ENCODE data around the gene MLH3.

MLH3 gene

GRCh38 chr14:75049731-75050201 is 1.5 kb downstream of the MLH3 start:
- no peak for DNase-seq
- H3K27ac Mint-ChIP-seq: peak overlapping the region; percentile 54 to 87
- H3K27me3 Mint-ChIP-seq: no peaks in the 10 kb centered on the region
- peak overlapping the region; percentile 89 to 92 for H3K4me3 Mint-ChIP-seq
- H3K4me1 Mint-ChIP-seq: peaks cover 91% of the 10 kb centered on the region
- H3K9me3 Mint-ChIP-seq: no peaks in the 10 kb centered on the region
- ATAC-seq: no peak

- Mint-ChIP-seq H3K4me1 (peaks cover 93% of the 10 kb centered on the region), H3K4me3 (no peak overlapping the region), H3K9me3 (no peaks in the 10 kb centered on the region), H3K27ac (no peak overlapping the region), H3K27me3 (no peaks in the 10 kb centered on the region)
- DNase-seq (no peak), ATAC-seq (no peak)
Measured at GRCh38 chr14:75049136-75049535, 2.1 kb downstream of the MLH3 start.

DNA sequence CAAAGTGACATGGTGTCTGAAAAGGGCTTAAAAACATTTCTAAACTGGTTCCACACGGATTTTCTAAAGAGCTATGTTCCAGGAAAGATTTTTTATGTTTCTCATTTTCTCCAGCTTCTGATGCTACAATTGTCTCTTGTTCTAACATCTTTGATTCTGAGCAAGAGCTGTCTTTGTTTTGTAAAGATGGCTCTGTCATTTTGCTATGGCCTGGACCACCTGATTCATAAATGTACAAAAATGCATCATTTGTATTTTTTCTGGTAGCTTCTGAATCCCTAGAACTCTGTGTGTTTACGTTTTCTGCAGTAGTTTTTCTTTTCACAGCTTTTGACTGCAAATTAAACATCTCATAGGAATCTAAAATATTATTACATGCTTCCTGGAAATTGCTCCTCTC is 3.2 kb downstream of the MLH3 start:
- DNase-seq: no peak
- no peaks in the 10 kb centered on the region for H3K9me3 Mint-ChIP-seq
- no peak overlapping the region for H3K27ac Mint-ChIP-seq
- no peaks in the 10 kb centered on the region for H3K27me3 Mint-ChIP-seq
- H3K4me1 Mint-ChIP-seq: peaks cover 84% of the 10 kb centered on the region
- ATAC-seq: no peak
- no peak overlapping the region for H3K4me3 Mint-ChIP-seq

GRCh38 chr14:75047506-75047905 is 3.8 kb downstream of the MLH3 start:
- Mint-ChIP-seq H3K27me3 (no peaks in the 10 kb centered on the region), H3K27ac (no peak overlapping the region), H3K4me1 (peaks cover 78% of the 10 kb centered on the region), H3K4me3 (peak overlapping the region in 1 of 2 donors; percentile 13), H3K9me3 (no peaks in the 10 kb centered on the region)
- ATAC-seq: no peak
- no peak for DNase-seq

GRCh38 chr14:75046899-75047298 is 4.4 kb downstream of the MLH3 start:
- Mint-ChIP-seq H3K27me3 (no peaks in the 10 kb centered on the region), H3K4me3 (peak overlapping the region in 1 of 2 donors; percentile 13), H3K27ac (no peak overlapping the region), H3K9me3 (no peaks in the 10 kb centered on the region), H3K4me1 (peaks cover 73% of the 10 kb centered on the region)
- DNase-seq: no peak
- ATAC-seq: peak; percentile 74

DNA sequence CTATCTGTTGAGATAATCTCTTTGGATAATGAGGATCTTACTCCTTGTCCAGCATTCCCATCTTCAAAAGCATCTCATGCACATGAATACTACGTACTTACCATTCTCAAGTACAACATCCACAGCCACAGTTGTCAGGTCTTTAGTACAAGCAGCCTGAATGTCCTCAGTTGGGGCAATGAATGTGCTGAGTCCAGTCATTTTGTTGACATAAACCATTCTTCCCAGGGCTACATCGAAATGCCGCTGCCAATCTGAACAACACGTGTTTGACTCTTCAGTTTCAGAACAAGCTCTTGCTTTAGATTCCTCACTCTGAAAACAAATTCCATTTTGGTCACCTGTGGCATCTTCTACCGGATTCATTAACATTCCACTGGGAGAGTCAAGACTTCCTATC is 5.0 kb downstream of the MLH3 start:
- no peaks in the 10 kb centered on the region for H3K27me3 Mint-ChIP-seq
- no peaks in the 10 kb centered on the region for H3K9me3 Mint-ChIP-seq
- DNase-seq (no peak), ATAC-seq (no peak)
- no peak overlapping the region for H3K27ac Mint-ChIP-seq
- no peak overlapping the region for H3K4me3 Mint-ChIP-seq
- H3K4me1 Mint-ChIP-seq: peaks cover 67% of the 10 kb centered on the region

- Mint-ChIP-seq H3K9me3 (no peaks in the 10 kb centered on the region), H3K27me3 (no peaks in the 10 kb centered on the region), H3K4me1 (peaks cover 55% of the 10 kb centered on the region), H3K4me3 (peak overlapping the region; percentile 26 to 33), H3K27ac (peak overlapping the region in 1 of 2 donors; percentile 70)
- DNase-seq (no peak), ATAC-seq (no peak)
Measured at GRCh38 chr14:75044752-75045151, 6.5 kb downstream of the MLH3 start.

GRCh38 chr14:75044322-75044721 is 6.9 kb downstream of the MLH3 start:
- Mint-ChIP-seq H3K9me3 (no peaks in the 10 kb centered on the region), H3K27ac (no peak overlapping the region), H3K4me1 (peaks cover 51% of the 10 kb centered on the region), H3K4me3 (no peak overlapping the region), H3K27me3 (no peaks in the 10 kb centered on the region)
- no peak for DNase-seq
- ATAC-seq: no peak

- Mint-ChIP-seq H3K9me3 (no peaks in the 10 kb centered on the region), H3K4me1 (peaks cover 30% of the 10 kb centered on the region), H3K27me3 (no peaks in the 10 kb centered on the region), H3K4me3 (no peak overlapping the region), H3K27ac (no peak overlapping the region)
- ATAC-seq (no peak), DNase-seq (no peak)
Measured at GRCh38 chr14:75042035-75042434, 9.2 kb downstream of the MLH3 start.

DNA sequence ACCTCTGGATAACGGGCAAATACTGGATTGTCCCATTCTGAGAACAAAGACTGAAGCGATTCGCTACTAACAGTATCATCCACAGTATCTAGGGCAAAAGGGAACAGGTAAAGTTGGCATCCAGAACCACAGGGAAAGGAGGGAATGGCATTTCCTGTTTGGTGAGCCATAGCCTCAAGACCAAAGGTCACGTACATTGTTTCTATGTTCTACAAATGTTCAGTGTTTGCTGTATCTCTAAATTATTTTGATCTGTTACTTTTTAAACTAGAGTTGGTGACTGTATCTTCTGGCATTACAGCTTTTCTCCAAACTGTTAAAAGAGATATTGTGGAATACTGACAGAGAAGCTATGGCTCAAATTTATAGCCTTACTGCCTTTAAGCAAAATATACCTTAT is 9.7 kb downstream of the MLH3 start:
- ATAC-seq: no peak
- DNase-seq: no peak
- H3K27ac Mint-ChIP-seq: no peak overlapping the region
- H3K4me3 Mint-ChIP-seq: no peak overlapping the region
- H3K27me3 Mint-ChIP-seq: no peaks in the 10 kb centered on the region
- peaks cover 26% of the 10 kb centered on the region for H3K4me1 Mint-ChIP-seq
- H3K9me3 Mint-ChIP-seq: no peaks in the 10 kb centered on the region

DNA sequence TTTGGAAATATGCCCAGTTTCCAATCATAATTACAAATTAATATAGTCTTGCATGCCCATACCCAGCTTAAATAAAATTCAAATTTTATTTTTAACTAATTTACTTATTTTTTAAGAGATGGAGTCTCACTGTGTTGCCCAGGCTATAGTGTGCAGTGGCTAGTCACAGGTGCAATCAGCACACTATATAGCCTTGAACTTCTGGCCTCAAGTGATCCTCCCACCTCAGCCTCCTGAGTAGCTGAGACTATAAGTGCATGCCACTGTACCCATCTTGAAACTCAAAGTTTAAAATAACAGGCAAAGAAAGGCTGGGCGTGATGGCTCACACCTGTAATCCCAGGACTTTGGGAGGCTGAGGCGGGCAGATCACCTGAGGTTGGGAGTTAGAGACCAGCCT is 10.3 kb downstream of the MLH3 start:
- H3K27me3 Mint-ChIP-seq: no peaks in the 10 kb centered on the region
- DNase-seq (no peak), ATAC-seq (no peak)
- H3K4me1 Mint-ChIP-seq: peaks cover 20% of the 10 kb centered on the region
- H3K4me3 Mint-ChIP-seq: no peak overlapping the region
- H3K27ac Mint-ChIP-seq: peak overlapping the region in 1 of 2 donors; percentile 65
- H3K9me3 Mint-ChIP-seq: no peaks in the 10 kb centered on the region

GRCh38 chr14:75040507-75040906 is 10.8 kb downstream of the MLH3 start:
- no peaks in the 10 kb centered on the region for H3K27me3 Mint-ChIP-seq
- peaks cover 15% of the 10 kb centered on the region for H3K4me1 Mint-ChIP-seq
- H3K4me3 Mint-ChIP-seq: no peak overlapping the region
- H3K9me3 Mint-ChIP-seq: no peaks in the 10 kb centered on the region
- no peak for DNase-seq
- H3K27ac Mint-ChIP-seq: no peak overlapping the region
- no peak for ATAC-seq

GRCh38 chr14:75032939-75033338 is 18.3 kb downstream of the MLH3 start:
- Mint-ChIP-seq H3K27me3 (no peaks in the 10 kb centered on the region), H3K27ac (no peak overlapping the region), H3K4me1 (no peaks in the 10 kb centered on the region), H3K4me3 (no peak overlapping the region), H3K9me3 (no peaks in the 10 kb centered on the region)
- DNase-seq (no peak), ATAC-seq (no peak)

- Mint-ChIP-seq H3K4me1 (no peaks in the 10 kb centered on the region), H3K27ac (no peak overlapping the region), H3K4me3 (no peak overlapping the region), H3K27me3 (no peaks in the 10 kb centered on the region), H3K9me3 (no peaks in the 10 kb centered on the region)
- ATAC-seq (no peak), DNase-seq (no peak)
Measured at GRCh38 chr14:75030147-75030546, 21.1 kb downstream of the MLH3 start.

- ATAC-seq (no peak), DNase-seq (no peak)
- Mint-ChIP-seq H3K27me3 (no peaks in the 10 kb centered on the region), H3K9me3 (no peaks in the 10 kb centered on the region), H3K4me1 (no peaks in the 10 kb centered on the region), H3K27ac (no peak overlapping the region), H3K4me3 (no peak overlapping the region)
Measured at GRCh38 chr14:75025876-75026275, 25.4 kb downstream of the MLH3 start.

- Mint-ChIP-seq H3K27ac (no peak overlapping the region), H3K4me1 (no peaks in the 10 kb centered on the region), H3K27me3 (no peaks in the 10 kb centered on the region), H3K4me3 (no peak overlapping the region), H3K9me3 (no peaks in the 10 kb centered on the region)
- no peak for ATAC-seq
- no peak for DNase-seq
Measured at GRCh38 chr14:75025082-75025481, 26.2 kb downstream of the MLH3 start.

DNA sequence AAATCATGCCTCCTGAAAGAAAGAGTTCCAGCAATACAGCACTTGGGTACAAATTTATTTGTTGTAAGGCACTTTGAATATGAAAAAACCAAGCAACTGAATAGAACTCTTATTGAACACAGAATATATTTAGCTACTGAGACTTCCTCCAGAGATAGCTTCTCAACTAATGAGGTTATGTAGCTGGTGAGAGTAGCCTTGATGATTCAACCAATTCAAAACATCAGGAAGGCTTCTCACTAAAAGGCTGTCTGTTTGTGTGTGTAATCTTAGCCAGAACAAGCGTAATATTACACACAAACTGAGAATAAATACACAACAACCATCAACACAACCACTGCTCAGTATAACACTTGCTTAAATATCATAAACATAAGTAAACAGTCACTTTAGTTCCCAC is 28.2 kb downstream of the MLH3 start:
- no peak overlapping the region for H3K27ac Mint-ChIP-seq
- no peaks in the 10 kb centered on the region for H3K27me3 Mint-ChIP-seq
- H3K4me3 Mint-ChIP-seq: no peak overlapping the region
- H3K4me1 Mint-ChIP-seq: no peaks in the 10 kb centered on the region
- DNase-seq (no peak), ATAC-seq (no peak)
- no peaks in the 10 kb centered on the region for H3K9me3 Mint-ChIP-seq

Data from stimulated activated naive CD8-positive, alpha-beta T cell treated with anti-CD3 and anti-CD28 coated beads, Interleukin-15, amount 100 ng/mL, for 72 hours (primary cell).